SK-N-SH (cell line): Measurements from ENCODE around the gene ARHGEF6. TPM values are rescaled to one million over a fixed set of nuclear protein-coding genes. Genes with fewer than 3 reads are reported as not detected.

Experiments
- CTCF ChIA-PET: fragments of 300-600, 350-600 bp; formaldehyde crosslinking; extraction: SDS; loops from one replicate; lab custom pipeline; 2021; lab: Yijun Ruan, JAX
- POLR2A ChIA-PET: fragments of 350-600 bp; sonication (Branson Sonifier 250); formaldehyde crosslinking; extraction: SDS; loops from one replicate; lab custom pipeline; 2020; ENCODE audit warnings: antibody characterized with exemption, inconsistent platforms; lab: Yijun Ruan, JAX
- DNase-seq: peaks from one replicate; pipeline ENCODE4 v3.0.0; 2012
- H2AFZ ChIP-seq: fragments of 200-600 bp; sonication (generic); 2 replicates; pipeline ENCODE4 v1.8.1; 2016; ENCODE audit warnings: antibody characterized with exemption, mild to moderate bottlenecking, low read depth
- H3F3A ChIP-seq: fragments of 200-600 bp; sonication (generic); replicated peaks from 2 replicates; pipeline ENCODE3; 2016; ENCODE audit warnings: antibody characterized with exemption, mild to moderate bottlenecking; ENCODE audit not compliant: insufficient read depth
- H3K27ac ChIP-seq, 2 experiments: fragments of 200-500 bp in 1 of 2; fragments of 200-600 bp in 1 of 2; sonication (Bioruptor generic) in 1 of 2; sonication (generic), shearing (Covaris generic) in 1 of 2; 2 replicates each; pipeline versions ENCODE4 v1.5.1 to v1.6.1; 2014 to 2016; ENCODE audit warnings: low read depth in 2 of 2, inconsistent platforms in 1 of 2, low read length in 1 of 2, mild to moderate bottlenecking in 1 of 2, mixed read lengths in 1 of 2
- H3K27me3 ChIP-seq: fragments of 200-600 bp; sonication (generic), shearing (Covaris generic); 2 replicates; pipeline ENCODE4 v1.6.1; 2016; ENCODE audit warnings: mixed run types; ENCODE audit not compliant: insufficient read depth
- H3K36me3 ChIP-seq, 2 experiments: fragments of 200-500 bp in 1 of 2; fragments of 200-600 bp in 1 of 2; sonication (Bioruptor generic) in 1 of 2; sonication (generic) in 1 of 2; replicated peaks in 1 of 2; 2 replicates each; pipeline versions ENCODE3 to v1.5.1; 2014 to 2016; ENCODE audit warnings: low read length in 1 of 2, mild to moderate bottlenecking in 1 of 2; ENCODE audit not compliant: insufficient read depth in 2 of 2, control insufficient read depth in 1 of 2
- H3K4me1 ChIP-seq, 2 experiments: fragments of 200-500 bp in 1 of 2; fragments of 200-600 bp in 1 of 2; sonication (Bioruptor generic) in 1 of 2; sonication (generic), shearing (Covaris generic) in 1 of 2; 2 replicates each; pipeline versions ENCODE4 v1.5.1 to v1.6.1; 2014 to 2016; ENCODE audit warnings: low read depth in 1 of 2, low read length in 1 of 2, mixed run types in 1 of 2; ENCODE audit not compliant: insufficient read depth in 2 of 2, control insufficient read depth in 1 of 2
- H3K4me2 ChIP-seq: fragments of 200-600 bp; sonication (generic), shearing (Covaris generic); 2 replicates; pipeline ENCODE4 v1.6.1; 2017; ENCODE audit warnings: mixed run types
- H3K4me3 ChIP-seq, 2 experiments: fragments of 200-500 bp in 1 of 2; fragments of 200-600 bp in 1 of 2; sonication (Bioruptor generic) in 1 of 2; sonication (generic), shearing (Covaris generic) in 1 of 2; 2 replicates each; pipeline versions ENCODE4 v1.5.1 to v1.8.1; 2014 to 2016; ENCODE audit warnings: low read depth in 2 of 2, inconsistent platforms in 1 of 2, low read length in 1 of 2, mild to moderate bottlenecking in 1 of 2, mixed read lengths in 1 of 2, moderate library complexity in 1 of 2
- H3K79me2 ChIP-seq: fragments of 200-600 bp; sonication (generic); 2 replicates; pipeline ENCODE4 v1.8.1; 2017; ENCODE audit warnings: mild to moderate bottlenecking; ENCODE audit not compliant: insufficient read depth
- H3K9ac ChIP-seq: fragments of 200-600 bp; sonication (generic); 2 replicates; pipeline ENCODE4 v1.6.1; 2017; ENCODE audit warnings: mixed run types
- H3K9me2 ChIP-seq: fragments of 200-600 bp; sonication (generic); 2 replicates; pipeline ENCODE4 v1.6.1; 2017; ENCODE audit warnings: mixed run types
- H3K9me3 ChIP-seq: fragments of 200-600 bp; sonication (generic); 2 replicates; pipeline ENCODE4 v1.6.1; 2017; ENCODE audit warnings: mixed run types, mild to moderate bottlenecking, moderate library complexity
- H4K20me1 ChIP-seq: fragments of 200-600 bp; sonication (generic); 2 replicates; pipeline ENCODE4 v1.6.1; 2017; ENCODE audit warnings: mild to moderate bottlenecking, mixed run types; ENCODE audit not compliant: insufficient read depth
- EZH2phosphoT487 ChIP-seq: fragments of 200-600 bp; sonication (generic); IDR thresholded peaks from 2 replicates; pipeline ENCODE4 v1.6.1; 2017; ENCODE audit warnings: low read depth, mixed run types, mild to moderate bottlenecking, antibody characterized with exemption, moderate library complexity, borderline replicate concordance
- FOSL2 ChIP-seq: IDR thresholded peaks from 2 replicates; pipeline ENCODE4 v1.4.0; 2012; ENCODE audit warnings: low read depth, mild to moderate bottlenecking, moderate library complexity, borderline replicate concordance
- FOXJ3 ChIP-seq: sonication (generic); formaldehyde crosslinking; IDR thresholded peaks from 2 replicates; pipeline ENCODE4 v1.5.1; 2020; ENCODE audit warnings: mild to moderate bottlenecking, missing genetic modification reagents
- FOXM1 ChIP-seq: IDR thresholded peaks from 2 replicates; pipeline ENCODE4 v1.4.0; 2012; ENCODE audit warnings: low read depth, mild to moderate bottlenecking
- GABPA ChIP-seq: IDR thresholded peaks from 2 replicates; pipeline ENCODE4 v1.4.0; 2012; ENCODE audit warnings: low read depth, mild to moderate bottlenecking
- GATA2 ChIP-seq: sonication (generic); formaldehyde crosslinking; IDR thresholded peaks from 2 replicates; pipeline ENCODE4 v1.5.0; 2020; ENCODE audit warnings: mild to moderate bottlenecking, missing genetic modification reagents
- MXI1 ChIP-seq: IDR thresholded peaks from 2 replicates; pipeline ENCODE4 v1.6.1; 2012; ENCODE audit warnings: mild to moderate bottlenecking, low read depth, low read length, improper control_type of control experiment
- NFIC ChIP-seq: IDR thresholded peaks from 2 replicates; pipeline ENCODE4 v1.4.0; 2012; ENCODE audit warnings: borderline replicate concordance
- NRF1 ChIP-seq: IDR thresholded peaks from 2 replicates; pipeline ENCODE4 v1.6.1; 2012; ENCODE audit warnings: low read depth, mild to moderate bottlenecking, low read length
- RAD21 ChIP-seq: IDR thresholded peaks from 2 replicates; pipeline ENCODE4 v1.6.1; 2012; ENCODE audit warnings: mild to moderate bottlenecking, low read length
- RXRA ChIP-seq: IDR thresholded peaks from 2 replicates; pipeline ENCODE4 v1.4.0; 2012; ENCODE audit warnings: low read depth, mild to moderate bottlenecking, borderline replicate concordance
- SMC3 ChIP-seq: IDR thresholded peaks from 2 replicates; pipeline ENCODE4 v1.6.1; 2012; ENCODE audit warnings: low read depth, low read length, improper control_type of control experiment
- TAF1 ChIP-seq: IDR thresholded peaks from 2 replicates; pipeline ENCODE4 v1.6.1; 2012; ENCODE audit warnings: low read depth, mild to moderate bottlenecking, low read length, moderate library complexity, borderline replicate concordance
- TCF12 ChIP-seq: IDR thresholded peaks from 2 replicates; pipeline ENCODE4 v1.4.0; 2012
- TEAD4 ChIP-seq: IDR thresholded peaks from 2 replicates; pipeline ENCODE4 v1.4.0; 2012; ENCODE audit warnings: mild to moderate bottlenecking, borderline replicate concordance; ENCODE audit not compliant: insufficient read depth
- YY1 ChIP-seq: IDR thresholded peaks from 2 replicates; pipeline ENCODE4 v1.4.0; 2012; ENCODE audit warnings: low read depth, mild to moderate bottlenecking
- WGBS: methylation state at CpG from one replicate; pipeline ENCODE4 v1.1.6; 2017; ENCODE audit warnings: low lambda C conversion rate; 5-methylcytosine and 5-hydroxymethylcytosine counted together
- polyA plus RNA-seq, 3 experiments: library from polyadenylated mRNA; depleted of rRNA; stranded (reverse); fragments of >200 nt; gene quantifications; 2 replicates each; pipeline ENCODE4 v1.2.3, GENCODE V29; 2012
- TF ChIP-seq, protein P1 (sequence below): fragments of 200-600 bp; sonication (generic); IDR thresholded peaks from 2 replicates; pipeline ENCODE4 v1.6.1; 2017; ENCODE audit warnings: antibody characterized with exemption, mild to moderate bottlenecking, moderate library complexity
- TF ChIP-seq, protein P2 (sequence below): IDR thresholded peaks from 2 replicates; pipeline ENCODE4 v1.6.1; 2012; ENCODE audit warnings: mild to moderate bottlenecking, low read depth, low read length, moderate library complexity
- TF ChIP-seq, protein P3 (sequence below): IDR thresholded peaks from 2 replicates; pipeline ENCODE4; 2012
- TF ChIP-seq, protein P4 (sequence below): IDR thresholded peaks from 2 replicates; pipeline ENCODE4 v1.4.0; 2012; ENCODE audit warnings: low read depth, borderline replicate concordance

Gene ARHGEF6
- polyA plus RNA-seq, 1 of the 3 experiments (the other 2 are of a cell fraction), result 2.7 TPM

DNA sequence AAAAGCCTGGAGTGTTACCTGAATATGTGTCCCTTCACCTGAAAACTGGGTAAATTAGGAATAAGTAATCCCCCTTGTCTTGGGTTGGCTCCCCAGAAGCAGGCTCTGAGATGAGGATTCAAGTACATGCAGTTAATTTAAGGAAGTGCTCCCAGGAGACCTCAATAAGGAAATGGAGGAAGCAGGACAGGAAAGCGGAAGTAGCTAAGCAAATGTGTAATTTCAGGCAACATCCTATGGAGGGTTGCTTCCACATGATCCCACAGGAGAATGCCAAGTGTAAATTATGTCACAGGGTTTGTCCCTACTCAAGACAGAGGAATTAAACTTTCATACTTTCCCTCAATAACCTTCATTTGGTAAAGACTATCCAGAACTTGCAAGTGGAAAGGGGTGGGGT lies 48.1 kb upstream of the ARHGEF6 start:
- Histone ChIP-seq H3K36me3 (no peaks in the 10 kb centered on the region), H3K4me3 (no peak overlapping the region), H2AFZ (no peak overlapping the region), H3F3A (no peaks in the 10 kb centered on the region), H3K4me1 (no peaks in the 10 kb centered on the region), H4K20me1 (no peaks in the 10 kb centered on the region), H3K79me2 (no peaks in the 10 kb centered on the region), H3K9me3 (no peaks in the 10 kb centered on the region), H3K9me2 (no peaks in the 10 kb centered on the region), H3K27ac (no peak overlapping the region), H3K4me2 (no peak overlapping the region), H3K9ac (no peak overlapping the region), H3K27me3 (no peaks in the 10 kb centered on the region)
- TF ChIP-seq, protein P1, sequence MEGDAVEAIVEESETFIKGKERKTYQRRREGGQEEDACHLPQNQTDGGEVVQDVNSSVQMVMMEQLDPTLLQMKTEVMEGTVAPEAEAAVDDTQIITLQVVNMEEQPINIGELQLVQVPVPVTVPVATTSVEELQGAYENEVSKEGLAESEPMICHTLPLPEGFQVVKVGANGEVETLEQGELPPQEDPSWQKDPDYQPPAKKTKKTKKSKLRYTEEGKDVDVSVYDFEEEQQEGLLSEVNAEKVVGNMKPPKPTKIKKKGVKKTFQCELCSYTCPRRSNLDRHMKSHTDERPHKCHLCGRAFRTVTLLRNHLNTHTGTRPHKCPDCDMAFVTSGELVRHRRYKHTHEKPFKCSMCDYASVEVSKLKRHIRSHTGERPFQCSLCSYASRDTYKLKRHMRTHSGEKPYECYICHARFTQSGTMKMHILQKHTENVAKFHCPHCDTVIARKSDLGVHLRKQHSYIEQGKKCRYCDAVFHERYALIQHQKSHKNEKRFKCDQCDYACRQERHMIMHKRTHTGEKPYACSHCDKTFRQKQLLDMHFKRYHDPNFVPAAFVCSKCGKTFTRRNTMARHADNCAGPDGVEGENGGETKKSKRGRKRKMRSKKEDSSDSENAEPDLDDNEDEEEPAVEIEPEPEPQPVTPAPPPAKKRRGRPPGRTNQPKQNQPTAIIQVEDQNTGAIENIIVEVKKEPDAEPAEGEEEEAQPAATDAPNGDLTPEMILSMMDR, result no peak
- TF ChIP-seq TAF1 (no peak), TEAD4 (no peak), EZH2phosphoT487 (no peak)
- ChIA-PET POLR2A (no interaction called here), CTCF (no interaction called here)
- WGBS, result 62% methylated on average over 1 of the region's 1 CpG
- no peak for DNase-seq

DNA sequence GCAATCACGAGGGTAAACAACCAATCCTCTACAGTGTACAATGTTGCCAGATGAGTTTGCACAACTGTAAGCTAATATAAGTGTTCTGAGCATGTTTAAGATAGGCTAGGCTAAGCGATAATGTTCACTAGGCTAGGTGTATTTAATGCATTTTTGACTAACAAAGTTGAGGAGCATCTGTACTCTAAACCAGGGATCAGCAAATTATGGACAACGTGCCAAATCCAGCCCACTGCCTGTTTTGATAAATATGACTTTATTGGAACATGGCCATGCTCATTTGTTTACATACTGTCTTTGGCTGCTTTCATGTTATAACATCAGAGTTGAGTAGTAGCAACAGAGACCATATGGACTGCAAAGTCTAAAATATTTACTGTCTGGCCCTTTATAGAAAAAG lies 46.3 kb upstream of the ARHGEF6 start:
- ChIA-PET CTCF (no interaction called here), POLR2A (no interaction called here)
- Histone ChIP-seq H3F3A (no peaks in the 10 kb centered on the region), H3K79me2 (no peaks in the 10 kb centered on the region), H3K27ac (no peak overlapping the region), H3K4me1 (no peaks in the 10 kb centered on the region), H3K4me3 (no peak overlapping the region), H3K4me2 (no peak overlapping the region), H3K9me2 (no peaks in the 10 kb centered on the region), H2AFZ (no peak overlapping the region), H3K27me3 (no peaks in the 10 kb centered on the region), H3K9me3 (no peaks in the 10 kb centered on the region), H4K20me1 (no peaks in the 10 kb centered on the region), H3K9ac (no peak overlapping the region), H3K36me3 (no peaks in the 10 kb centered on the region)
- 44% methylated on average over 3 of the region's 3 CpGs for WGBS
- no peak for DNase-seq
- no peak for TF ChIP-seq NRF1
- no peak for TF ChIP-seq TAF1
- no peak for TF ChIP-seq FOSL2
- no peak for TF ChIP-seq NFIC
- TF ChIP-seq, protein P2, sequence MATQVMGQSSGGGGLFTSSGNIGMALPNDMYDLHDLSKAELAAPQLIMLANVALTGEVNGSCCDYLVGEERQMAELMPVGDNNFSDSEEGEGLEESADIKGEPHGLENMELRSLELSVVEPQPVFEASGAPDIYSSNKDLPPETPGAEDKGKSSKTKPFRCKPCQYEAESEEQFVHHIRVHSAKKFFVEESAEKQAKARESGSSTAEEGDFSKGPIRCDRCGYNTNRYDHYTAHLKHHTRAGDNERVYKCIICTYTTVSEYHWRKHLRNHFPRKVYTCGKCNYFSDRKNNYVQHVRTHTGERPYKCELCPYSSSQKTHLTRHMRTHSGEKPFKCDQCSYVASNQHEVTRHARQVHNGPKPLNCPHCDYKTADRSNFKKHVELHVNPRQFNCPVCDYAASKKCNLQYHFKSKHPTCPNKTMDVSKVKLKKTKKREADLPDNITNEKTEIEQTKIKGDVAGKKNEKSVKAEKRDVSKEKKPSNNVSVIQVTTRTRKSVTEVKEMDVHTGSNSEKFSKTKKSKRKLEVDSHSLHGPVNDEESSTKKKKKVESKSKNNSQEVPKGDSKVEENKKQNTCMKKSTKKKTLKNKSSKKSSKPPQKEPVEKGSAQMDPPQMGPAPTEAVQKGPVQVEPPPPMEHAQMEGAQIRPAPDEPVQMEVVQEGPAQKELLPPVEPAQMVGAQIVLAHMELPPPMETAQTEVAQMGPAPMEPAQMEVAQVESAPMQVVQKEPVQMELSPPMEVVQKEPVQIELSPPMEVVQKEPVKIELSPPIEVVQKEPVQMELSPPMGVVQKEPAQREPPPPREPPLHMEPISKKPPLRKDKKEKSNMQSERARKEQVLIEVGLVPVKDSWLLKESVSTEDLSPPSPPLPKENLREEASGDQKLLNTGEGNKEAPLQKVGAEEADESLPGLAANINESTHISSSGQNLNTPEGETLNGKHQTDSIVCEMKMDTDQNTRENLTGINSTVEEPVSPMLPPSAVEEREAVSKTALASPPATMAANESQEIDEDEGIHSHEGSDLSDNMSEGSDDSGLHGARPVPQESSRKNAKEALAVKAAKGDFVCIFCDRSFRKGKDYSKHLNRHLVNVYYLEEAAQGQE, result no peak
- no peak for TF ChIP-seq YY1
- TF ChIP-seq TEAD4, result no peak
- TF ChIP-seq TCF12, result no peak
- TF ChIP-seq RXRA, result no peak
- TF ChIP-seq RAD21, result no peak
- TF ChIP-seq, protein P3, sequence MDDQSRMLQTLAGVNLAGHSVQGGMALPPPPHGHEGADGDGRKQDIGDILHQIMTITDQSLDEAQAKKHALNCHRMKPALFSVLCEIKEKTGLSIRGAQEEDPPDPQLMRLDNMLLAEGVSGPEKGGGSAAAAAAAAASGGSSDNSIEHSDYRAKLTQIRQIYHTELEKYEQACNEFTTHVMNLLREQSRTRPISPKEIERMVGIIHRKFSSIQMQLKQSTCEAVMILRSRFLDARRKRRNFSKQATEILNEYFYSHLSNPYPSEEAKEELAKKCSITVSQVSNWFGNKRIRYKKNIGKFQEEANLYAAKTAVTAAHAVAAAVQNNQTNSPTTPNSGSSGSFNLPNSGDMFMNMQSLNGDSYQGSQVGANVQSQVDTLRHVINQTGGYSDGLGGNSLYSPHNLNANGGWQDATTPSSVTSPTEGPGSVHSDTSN, result no peak
- no peak for TF ChIP-seq FOXM1
- TF ChIP-seq MXI1, result no peak
- no peak for TF ChIP-seq FOXJ3
- no peak for TF ChIP-seq GABPA
- TF ChIP-seq, protein P4, sequence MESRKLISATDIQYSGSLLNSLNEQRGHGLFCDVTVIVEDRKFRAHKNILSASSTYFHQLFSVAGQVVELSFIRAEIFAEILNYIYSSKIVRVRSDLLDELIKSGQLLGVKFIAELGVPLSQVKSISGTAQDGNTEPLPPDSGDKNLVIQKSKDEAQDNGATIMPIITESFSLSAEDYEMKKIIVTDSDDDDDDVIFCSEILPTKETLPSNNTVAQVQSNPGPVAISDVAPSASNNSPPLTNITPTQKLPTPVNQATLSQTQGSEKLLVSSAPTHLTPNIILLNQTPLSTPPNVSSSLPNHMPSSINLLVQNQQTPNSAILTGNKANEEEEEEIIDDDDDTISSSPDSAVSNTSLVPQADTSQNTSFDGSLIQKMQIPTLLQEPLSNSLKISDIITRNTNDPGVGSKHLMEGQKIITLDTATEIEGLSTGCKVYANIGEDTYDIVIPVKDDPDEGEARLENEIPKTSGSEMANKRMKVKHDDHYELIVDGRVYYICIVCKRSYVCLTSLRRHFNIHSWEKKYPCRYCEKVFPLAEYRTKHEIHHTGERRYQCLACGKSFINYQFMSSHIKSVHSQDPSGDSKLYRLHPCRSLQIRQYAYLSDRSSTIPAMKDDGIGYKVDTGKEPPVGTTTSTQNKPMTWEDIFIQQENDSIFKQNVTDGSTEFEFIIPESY, result no peak
- no peak for TF ChIP-seq GATA2 (CRISPR knock-in tag)
- TF ChIP-seq SMC3, result no peak
